SK-MEL-5 (cell line): ENCODE data around the gene SH3TC2. TPM values are rescaled to one million over a fixed set of nuclear protein-coding genes. Genes with fewer than 3 reads are reported as not detected.

ENCODE experiments used
- DNase-seq: peaks from one replicate; pipeline ENCODE4 v3.0.0-alpha.2; 2016; ENCODE audit warnings: low read depth, low spot score
- in situ Hi-C: cut with HindIII; loops from 2 replicates; pipeline ENCODE4 v1.10.0; 2016; ENCODE audit warnings: low sequenced_read_pairs, high pct_unique_total_duplicates, low pct_unique_long_range_greater_than_20kb
- total RNA-seq: library from RNA; depleted of rRNA; stranded (reverse); fragments of >200 nt; shearing (Covaris generic); gene quantifications from 2 replicates; pipeline ENCODE4 v1.2.3, GENCODE V29; 2014

SH3TC2 gene
- total RNA-seq, 1 experiment from 2014 or later: 21.8 TPM

DNA sequence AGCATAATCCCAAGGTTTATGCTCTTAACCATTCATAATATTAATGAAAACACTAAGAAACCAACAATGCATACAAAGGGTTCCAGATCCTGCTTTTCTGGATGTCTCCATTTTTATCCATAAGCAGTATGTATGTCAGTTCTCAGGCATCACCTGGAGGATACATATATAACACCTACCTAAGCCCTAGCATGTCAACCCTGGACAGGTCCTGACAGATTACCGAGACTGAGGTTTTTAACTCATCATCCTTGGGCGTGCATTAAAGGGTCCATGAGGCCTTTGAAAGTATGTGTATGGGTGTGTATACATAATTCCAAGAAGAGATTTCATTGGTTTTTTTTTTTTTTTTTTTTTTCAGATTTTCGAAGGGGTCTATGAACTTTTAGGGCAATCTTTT is 70.6 kb downstream of the SH3TC2 start:
- in situ Hi-C loops: no loop called here
- DNase-seq: no peak

- DNase-seq: no peak
- in situ Hi-C loops: no loop called here
These were observed 71.3 kb downstream of the SH3TC2 start for GRCh38 chr5:148991566-148991965.

- DNase-seq: no peak
- in situ Hi-C loops: no loop called here
These were observed 72.0 kb downstream of the SH3TC2 start for GRCh38 chr5:148990817-148991216.

- in situ Hi-C loops: no loop called here
- DNase-seq: no peak
These were observed 73.3 kb downstream of the SH3TC2 start for GRCh38 chr5:148989567-148989966.

GRCh38 chr5:148988328-148988727 is 74.5 kb downstream of the SH3TC2 start:
- no peak for DNase-seq
- in situ Hi-C loops: no loop called here

DNA sequence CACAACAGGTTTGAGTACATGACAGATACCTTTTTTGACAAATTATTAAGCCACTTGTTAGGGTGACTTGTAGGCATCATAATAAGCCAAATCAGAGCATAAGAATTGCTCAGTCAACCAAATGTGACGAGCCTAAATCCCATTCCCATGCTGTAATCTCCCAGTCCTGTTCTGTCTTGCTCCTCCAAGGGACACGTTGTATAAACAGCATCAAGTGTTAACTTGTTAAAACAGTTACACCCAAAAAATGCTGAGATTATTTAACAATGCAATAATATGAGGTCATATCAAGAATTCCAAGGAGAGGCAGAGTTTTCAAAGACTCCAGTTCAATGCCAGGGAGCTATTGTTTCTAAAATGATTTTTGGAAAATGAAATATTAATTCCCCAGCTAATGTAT is 76.2 kb downstream of the SH3TC2 start:
- DNase-seq: no peak
- in situ Hi-C loops: no loop called here

DNA sequence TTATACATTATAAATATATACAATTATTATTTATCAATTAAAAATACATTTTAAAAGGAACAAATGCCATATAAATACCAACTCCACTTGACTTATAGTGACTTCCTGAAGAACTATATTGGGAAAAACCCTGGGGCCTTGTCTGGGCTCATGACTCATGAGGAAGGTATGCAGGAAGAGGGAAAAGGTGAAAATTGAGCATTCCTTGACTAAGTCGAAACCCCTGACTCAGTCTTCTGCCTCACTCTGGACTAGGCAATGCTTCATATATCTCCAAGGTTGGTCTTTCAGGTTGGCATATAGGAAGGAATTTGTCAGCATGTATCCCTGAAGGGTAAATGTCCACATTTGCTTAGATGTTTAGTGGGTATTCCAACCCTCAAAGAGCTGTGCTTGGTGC is 78.5 kb downstream of the SH3TC2 start:
- in situ Hi-C loops: no loop called here
- no peak for DNase-seq

DNA sequence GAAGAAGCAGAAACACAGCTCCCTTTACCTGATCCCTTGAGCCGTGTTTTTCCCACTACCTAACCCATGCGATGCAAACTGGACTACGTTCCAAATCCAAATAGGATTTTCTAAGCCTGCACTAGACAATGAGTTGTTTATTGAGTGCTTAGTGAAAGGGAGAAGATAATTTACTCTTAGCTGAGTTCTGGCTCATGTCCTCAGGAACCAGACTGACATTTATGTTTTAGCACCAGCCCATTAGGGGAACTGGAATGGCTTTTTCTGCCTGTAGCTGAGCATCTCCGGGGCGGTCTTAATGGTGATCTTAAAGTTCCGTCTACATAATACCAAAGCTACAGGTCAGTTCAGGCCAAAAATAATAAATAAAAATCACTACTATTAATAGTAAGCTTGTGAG is 81.5 kb downstream of the SH3TC2 start:
- in situ Hi-C loops: no loop called here

DNA sequence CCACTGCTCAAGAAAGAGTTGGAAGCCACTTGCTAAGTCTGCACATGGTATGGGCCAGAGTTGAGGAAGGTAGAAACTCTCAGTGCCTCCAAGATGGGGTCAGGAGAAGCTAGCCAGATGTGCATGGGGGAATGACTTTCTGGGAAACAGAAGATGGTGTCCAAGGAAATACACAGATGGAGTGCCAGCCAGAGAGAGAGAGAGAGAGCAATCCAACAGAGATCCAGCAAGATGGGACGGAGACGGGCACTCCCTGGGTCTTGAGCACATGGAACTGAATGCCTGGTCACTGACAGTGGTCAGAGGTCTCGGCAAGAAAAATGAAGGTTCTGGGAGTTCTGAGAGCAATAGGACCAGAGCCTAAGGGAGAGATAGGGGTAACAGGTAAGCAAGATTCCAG is 82.1 kb downstream of the SH3TC2 start:
- DNase-seq: no peak
- in situ Hi-C loops: no loop called here

More for the DNA sequence above, 81.5 kb downstream of the SH3TC2 start:
- DNase-seq: no peak

DNA sequence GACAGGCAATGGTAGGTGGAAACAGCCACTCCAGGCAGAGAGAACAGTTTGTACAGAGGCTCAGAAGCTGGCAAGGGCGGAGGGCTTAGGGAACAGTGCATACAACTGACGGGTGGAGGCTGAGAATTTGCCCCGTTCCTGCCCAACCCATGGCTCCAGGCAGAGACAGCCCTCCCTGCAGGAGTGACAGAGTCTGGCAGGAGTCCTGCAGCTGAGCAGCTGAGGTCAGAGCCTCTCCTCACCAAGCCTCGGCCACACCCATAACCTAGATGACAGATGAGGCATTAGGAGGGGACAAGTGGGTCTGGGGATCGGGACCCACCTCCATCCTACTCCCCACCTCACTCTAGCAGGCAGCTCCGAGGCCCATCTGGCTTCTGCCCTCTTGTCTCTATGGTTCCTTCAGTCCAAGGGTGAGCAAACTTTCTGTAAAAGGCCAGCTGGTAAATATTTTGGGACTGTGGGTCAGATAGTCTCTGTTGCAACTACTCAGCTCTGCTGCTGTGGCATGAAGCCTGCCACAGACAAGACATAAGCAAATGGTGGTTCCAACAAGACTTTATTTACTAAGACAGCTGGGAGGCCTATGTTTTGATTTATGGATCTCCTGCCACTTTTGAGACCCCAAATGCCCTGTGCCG is 83.7 kb downstream of the SH3TC2 start:
- DNase-seq: no peak
- in situ Hi-C loops: no loop called here

GRCh38 chr5:148978370-148979082 is 84.3 kb downstream of the SH3TC2 start:
- in situ Hi-C loops: no loop called here
- DNase-seq: no peak

- no peak for DNase-seq
- in situ Hi-C loops: no loop called here
These were observed 86.1 kb downstream of the SH3TC2 start for GRCh38 chr5:148976569-148977381.

- DNase-seq: no peak
- in situ Hi-C loops: no loop called here
These were observed 88.1 kb downstream of the SH3TC2 start for GRCh38 chr5:148974642-148975327.

DNA sequence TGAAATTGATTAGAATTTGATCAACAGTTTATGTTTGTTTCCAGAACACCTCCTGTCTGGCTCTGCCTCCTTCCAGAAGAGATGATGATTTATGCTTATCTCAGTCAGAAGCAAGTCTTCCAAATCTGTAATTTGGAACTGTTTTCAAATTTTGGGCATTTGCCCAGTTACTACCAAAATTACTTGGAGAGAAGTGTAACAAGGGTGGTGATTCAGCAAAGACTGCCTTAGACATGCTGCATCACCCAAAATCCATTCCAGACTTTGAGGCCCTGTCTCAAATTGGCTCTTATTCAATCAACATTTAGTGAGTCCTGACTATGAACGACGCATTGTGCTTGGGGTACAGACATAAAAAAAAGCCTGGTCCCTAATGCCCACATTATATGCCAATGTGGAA is 89.4 kb downstream of the SH3TC2 start:
- DNase-seq: no peak
- in situ Hi-C loops: no loop called here

GRCh38 chr5:148972974-148973374 is 89.9 kb downstream of the SH3TC2 start:
- no peak for DNase-seq
- in situ Hi-C loops: no loop called here

DNA sequence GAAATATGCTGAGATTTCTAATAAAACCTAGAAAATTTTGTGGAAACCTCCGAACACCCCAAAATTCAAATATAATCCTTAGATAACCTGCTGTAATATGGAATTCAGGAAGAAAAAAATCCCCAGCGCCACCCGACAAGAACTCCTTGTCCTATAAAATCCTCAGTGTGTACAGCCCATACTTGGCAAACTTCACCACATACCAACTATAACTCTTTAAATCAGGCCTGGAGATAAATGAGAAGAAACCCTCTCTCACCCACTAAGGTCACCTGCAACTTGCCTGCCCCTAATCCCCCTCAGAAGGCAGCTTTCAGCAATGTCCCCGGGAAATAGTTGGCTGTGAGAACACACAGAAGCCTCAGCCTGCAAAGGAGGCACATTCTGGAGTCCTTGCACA is 90.5 kb downstream of the SH3TC2 start:
- in situ Hi-C loops: no loop called here
- DNase-seq: no peak

DNA sequence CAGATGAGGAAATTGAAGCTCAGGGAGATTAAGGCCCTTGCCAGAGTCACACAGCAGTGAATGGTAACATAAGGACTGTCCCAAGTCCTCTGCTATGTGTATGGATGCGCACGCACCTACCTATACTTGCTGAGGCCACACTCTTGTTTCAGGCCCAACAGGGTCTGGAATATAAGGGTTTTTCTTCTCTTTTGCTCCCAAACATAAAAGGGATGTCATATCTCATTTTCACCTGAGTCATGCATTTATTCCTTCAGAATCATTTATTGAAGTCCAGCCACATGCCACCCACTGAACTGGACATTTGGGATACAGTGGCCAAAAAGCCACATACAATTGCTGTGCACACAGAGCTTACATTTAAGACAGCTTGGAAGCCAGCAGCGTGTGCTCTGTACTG is 92.0 kb downstream of the SH3TC2 start:
- in situ Hi-C loops: no loop called here
- no peak for DNase-seq

DNA sequence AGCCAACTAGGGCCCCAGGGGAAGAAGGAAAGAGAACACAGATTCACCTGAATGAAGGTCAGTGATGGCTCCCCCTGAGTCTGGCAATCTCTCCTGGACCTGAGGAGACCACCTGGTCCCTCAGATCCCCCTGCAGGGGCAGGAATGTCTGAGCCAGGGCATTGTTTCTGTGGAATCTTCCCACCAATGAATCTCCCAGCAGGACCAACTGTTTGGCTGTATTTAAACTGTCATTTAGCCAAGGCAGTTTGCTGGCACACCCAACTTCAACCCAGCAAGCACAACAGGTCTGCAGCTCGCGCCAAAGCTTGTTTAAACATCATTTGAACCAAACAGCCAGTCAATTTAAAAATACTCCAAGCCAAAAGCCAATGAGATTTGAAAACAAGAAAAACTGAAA is 92.6 kb downstream of the SH3TC2 start:
- DNase-seq: no peak
- in situ Hi-C loops: no loop called here
